Panc1 (cell line): ENCODE data around the gene ENOX1. TPM values are rescaled to one million over a fixed set of nuclear protein-coding genes. Genes with fewer than 3 reads are reported as not detected.

Source experiments
- ATAC-seq: fragments of 200-7000 bp; cut with Tn5 transposase; 2 replicates; pipeline ENCODE4 v1.9.1; 2020; ENCODE audit warnings: mild to moderate bottlenecking, moderate library complexity
- BruUV-seq: library from RNA; stranded (reverse); fragments of 400-500 nt; replicated peaks from 2 replicates; lab custom pipeline; 2021; lab: Mats Ljungman, UMichigan
- CTCF ChIA-PET: fragments of 300-600 bp; sonication (Branson Sonifier 250); formaldehyde crosslinking; loops from one replicate; lab custom pipeline; 2022; ENCODE audit warnings: antibody characterized with exemption; lab: Charles Lee
- POLR2A ChIA-PET: fragments of 300-600 bp; sonication (Branson Sonifier 250); formaldehyde crosslinking; loops from one replicate; lab custom pipeline; 2022; ENCODE audit warnings: antibody characterized with exemption; lab: Charles Lee
- DNase-seq: peaks from one replicate; pipeline ENCODE4 v3.0.0-alpha.2; 2010; ENCODE audit warnings: low read depth, low spot score
- H3K27ac ChIP-seq: 2 replicates; pipeline ENCODE4 v1.5.1; 2011; ENCODE audit warnings: mild to moderate bottlenecking, low read length, inconsistent platforms
- H3K27me3 ChIP-seq: fragments of 200-500 bp; sonication (Bioruptor generic); 2 replicates; pipeline ENCODE4 v1.6.0; 2014; ENCODE audit warnings: low read length, inconsistent platforms; ENCODE audit not compliant: control insufficient read depth, insufficient read depth
- H3K36me3 ChIP-seq: fragments of 200-500 bp; sonication (Bioruptor generic); 2 replicates; pipeline ENCODE4 v1.5.1; 2014; ENCODE audit warnings: inconsistent platforms, mild to moderate bottlenecking, low read length, moderate library complexity; ENCODE audit not compliant: control insufficient read depth, insufficient read depth
- H3K4me1 ChIP-seq: 2 replicates; pipeline ENCODE4 v1.5.1; 2011; ENCODE audit warnings: inconsistent platforms, mild to moderate bottlenecking, low read length, moderate library complexity; ENCODE audit not compliant: control insufficient read depth, insufficient read depth
- H3K4me3 ChIP-seq, 2 experiments: 2 replicates each; pipeline ENCODE4 v1.5.1; 2011 to 2012; ENCODE audit warnings: low read depth in 2 of 2, low read length in 2 of 2, mild to moderate bottlenecking in 2 of 2, inconsistent platforms in 1 of 2, moderate library complexity in 1 of 2
- H3K9me3 ChIP-seq: fragments of 200-500 bp; sonication (Bioruptor generic); 2 replicates; pipeline ENCODE4 v1.5.1; 2014; ENCODE audit warnings: low read depth, mild to moderate bottlenecking, inconsistent platforms, low read length, moderate library complexity; ENCODE audit not compliant: control insufficient read depth, insufficient read depth
- POLR2AphosphoS5 ChIP-seq: IDR thresholded peaks from 2 replicates; pipeline ENCODE4 v1.6.1; 2012; ENCODE audit warnings: mild to moderate bottlenecking, low read depth, low read length, moderate library complexity
- SIN3A ChIP-seq: IDR thresholded peaks from 2 replicates; pipeline ENCODE4 v1.6.1; 2012; ENCODE audit warnings: low read depth, mild to moderate bottlenecking, low read length, moderate library complexity, borderline replicate concordance; ENCODE audit not compliant: insufficient read depth
- TCF7L2 ChIP-seq: IDR thresholded peaks from 2 replicates; pipeline ENCODE4 v1.6.1; 2011; ENCODE audit warnings: mild to moderate bottlenecking, low read depth, low read length, inconsistent platforms
- in situ Hi-C: cut with HindIII; loops from 2 replicates; pipeline ENCODE4 v1.10.0; 2016; ENCODE audit warnings: low sequenced_read_pairs, low pct_unique_long_range_greater_than_20kb
- intact Hi-C: fragments of 100-400 bp; cut with micrococcal nuclease; formaldehyde crosslinking; loops from one replicate; pipeline ENCODE4 v1.10.0; 2022; ENCODE audit not compliant: unreplicated experiment
- total RNA-seq: library from RNA; stranded (reverse); gene quantifications from one replicate; pipeline ENCODE4 v1.2.1, GENCODE V29; 2021; ENCODE audit not compliant: unreplicated experiment
- TF ChIP-seq, protein P1 (sequence below), 2 experiments: IDR thresholded peaks; 2 replicates each; pipeline ENCODE4 v1.6.1; 2011 to 2012; ENCODE audit warnings: low read depth in 2 of 2, control low read depth in 1 of 2, low read length in 1 of 2, mild to moderate bottlenecking in 1 of 2, moderate library complexity in 1 of 2; ENCODE audit not compliant: insufficient read depth in 1 of 2
- TF ChIP-seq, protein P2 (sequence below): fragments of 450-650 bp; IDR thresholded peaks from 2 replicates; pipeline ENCODE4 v1.5.1; 2017; ENCODE audit warnings: mild to moderate bottlenecking

The ENOX1 gene
- total RNA-seq, 1 experiment from 2014 or later = 0.23 TPM

DNA sequence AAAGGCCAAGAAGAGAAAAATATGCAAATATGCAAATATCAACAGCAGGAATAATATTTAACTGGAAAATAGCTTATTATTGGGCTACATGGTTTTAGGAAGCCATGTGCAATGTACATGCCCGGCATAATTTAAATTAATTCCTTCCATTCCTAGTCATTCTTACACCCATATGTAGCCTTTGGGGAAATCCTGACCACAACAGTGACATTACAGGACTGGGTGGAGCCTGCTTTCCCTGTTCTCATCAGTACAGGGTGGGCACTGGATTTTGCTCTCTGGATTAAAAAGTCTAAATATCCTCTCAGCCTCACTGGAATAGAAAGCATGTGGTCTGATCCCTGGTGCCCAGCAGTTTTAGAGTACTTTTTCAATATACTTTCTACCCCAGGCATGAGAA is 565.2 kb downstream of the ENOX1 start:
- H3K9me3 ChIP-seq = no peaks in the 10 kb centered on the region
- no peak overlapping the region for H3K27ac ChIP-seq
- no peak overlapping the region for H3K4me3 ChIP-seq
- no peak for TF ChIP-seq SIN3A
- TF ChIP-seq, protein P1, sequence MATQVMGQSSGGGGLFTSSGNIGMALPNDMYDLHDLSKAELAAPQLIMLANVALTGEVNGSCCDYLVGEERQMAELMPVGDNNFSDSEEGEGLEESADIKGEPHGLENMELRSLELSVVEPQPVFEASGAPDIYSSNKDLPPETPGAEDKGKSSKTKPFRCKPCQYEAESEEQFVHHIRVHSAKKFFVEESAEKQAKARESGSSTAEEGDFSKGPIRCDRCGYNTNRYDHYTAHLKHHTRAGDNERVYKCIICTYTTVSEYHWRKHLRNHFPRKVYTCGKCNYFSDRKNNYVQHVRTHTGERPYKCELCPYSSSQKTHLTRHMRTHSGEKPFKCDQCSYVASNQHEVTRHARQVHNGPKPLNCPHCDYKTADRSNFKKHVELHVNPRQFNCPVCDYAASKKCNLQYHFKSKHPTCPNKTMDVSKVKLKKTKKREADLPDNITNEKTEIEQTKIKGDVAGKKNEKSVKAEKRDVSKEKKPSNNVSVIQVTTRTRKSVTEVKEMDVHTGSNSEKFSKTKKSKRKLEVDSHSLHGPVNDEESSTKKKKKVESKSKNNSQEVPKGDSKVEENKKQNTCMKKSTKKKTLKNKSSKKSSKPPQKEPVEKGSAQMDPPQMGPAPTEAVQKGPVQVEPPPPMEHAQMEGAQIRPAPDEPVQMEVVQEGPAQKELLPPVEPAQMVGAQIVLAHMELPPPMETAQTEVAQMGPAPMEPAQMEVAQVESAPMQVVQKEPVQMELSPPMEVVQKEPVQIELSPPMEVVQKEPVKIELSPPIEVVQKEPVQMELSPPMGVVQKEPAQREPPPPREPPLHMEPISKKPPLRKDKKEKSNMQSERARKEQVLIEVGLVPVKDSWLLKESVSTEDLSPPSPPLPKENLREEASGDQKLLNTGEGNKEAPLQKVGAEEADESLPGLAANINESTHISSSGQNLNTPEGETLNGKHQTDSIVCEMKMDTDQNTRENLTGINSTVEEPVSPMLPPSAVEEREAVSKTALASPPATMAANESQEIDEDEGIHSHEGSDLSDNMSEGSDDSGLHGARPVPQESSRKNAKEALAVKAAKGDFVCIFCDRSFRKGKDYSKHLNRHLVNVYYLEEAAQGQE (IDR thresholded peaks at IDR 0.05; ENCODE audit: insufficient read depth in 1 of 2, low read depth in 2 of 2, low read length in 1 of 2) = no peak
- no peak for TF ChIP-seq TCF7L2
- TF ChIP-seq, protein P2, sequence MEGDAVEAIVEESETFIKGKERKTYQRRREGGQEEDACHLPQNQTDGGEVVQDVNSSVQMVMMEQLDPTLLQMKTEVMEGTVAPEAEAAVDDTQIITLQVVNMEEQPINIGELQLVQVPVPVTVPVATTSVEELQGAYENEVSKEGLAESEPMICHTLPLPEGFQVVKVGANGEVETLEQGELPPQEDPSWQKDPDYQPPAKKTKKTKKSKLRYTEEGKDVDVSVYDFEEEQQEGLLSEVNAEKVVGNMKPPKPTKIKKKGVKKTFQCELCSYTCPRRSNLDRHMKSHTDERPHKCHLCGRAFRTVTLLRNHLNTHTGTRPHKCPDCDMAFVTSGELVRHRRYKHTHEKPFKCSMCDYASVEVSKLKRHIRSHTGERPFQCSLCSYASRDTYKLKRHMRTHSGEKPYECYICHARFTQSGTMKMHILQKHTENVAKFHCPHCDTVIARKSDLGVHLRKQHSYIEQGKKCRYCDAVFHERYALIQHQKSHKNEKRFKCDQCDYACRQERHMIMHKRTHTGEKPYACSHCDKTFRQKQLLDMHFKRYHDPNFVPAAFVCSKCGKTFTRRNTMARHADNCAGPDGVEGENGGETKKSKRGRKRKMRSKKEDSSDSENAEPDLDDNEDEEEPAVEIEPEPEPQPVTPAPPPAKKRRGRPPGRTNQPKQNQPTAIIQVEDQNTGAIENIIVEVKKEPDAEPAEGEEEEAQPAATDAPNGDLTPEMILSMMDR = no peak
- no peak for TF ChIP-seq POLR2AphosphoS5
- DNase-seq = no peak
- H3K4me1 ChIP-seq = no peaks in the 10 kb centered on the region
- intact Hi-C loops (no loop called here), in situ Hi-C loops (no loop called here)
- no TSS peak for BruUV-seq
- POLR2A ChIA-PET = no interaction called here
- CTCF ChIA-PET = no interaction called here
- no peaks in the 10 kb centered on the region for H3K36me3 ChIP-seq
- H3K27me3 ChIP-seq = no peaks in the 10 kb centered on the region
- ATAC-seq = no peak

DNA sequence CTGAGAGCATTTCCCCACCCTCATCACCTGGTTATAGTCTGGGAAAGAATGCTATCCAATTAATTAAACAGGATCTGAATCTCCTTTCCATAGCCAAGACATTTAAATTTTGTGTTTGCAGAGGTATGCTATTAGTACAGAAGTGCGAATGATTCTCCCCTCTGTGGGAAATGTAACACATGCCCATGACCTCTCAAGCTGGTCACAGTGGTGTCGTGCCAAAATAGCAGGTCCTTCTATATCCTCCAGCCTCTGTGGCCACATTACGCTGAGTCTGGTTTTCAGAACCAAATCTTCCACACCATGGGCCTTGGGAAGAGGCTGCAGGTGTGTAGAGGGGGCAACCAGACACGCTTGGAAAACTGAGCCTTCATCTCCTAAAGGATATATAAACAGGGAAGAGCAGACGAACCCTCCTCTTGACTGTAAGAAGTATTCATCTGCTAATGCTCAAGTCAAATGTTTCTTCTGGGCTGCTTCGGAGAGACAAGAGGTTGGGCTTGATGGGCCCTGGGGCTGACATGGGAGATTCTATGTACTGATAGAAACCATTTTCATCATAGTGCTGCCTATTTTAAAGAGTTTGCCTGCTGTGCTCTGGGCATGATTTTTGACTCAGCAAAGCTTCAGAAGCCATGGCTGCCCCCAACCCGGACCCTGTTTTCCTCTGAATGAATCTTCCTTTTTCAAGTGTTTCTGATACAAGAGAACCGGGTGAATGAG is 565.7 kb downstream of the ENOX1 start:
- intact Hi-C loops = no loop called here
- ChIA-PET CTCF (no interaction called here), POLR2A (no interaction called here)
- no TSS peak for BruUV-seq
- H3K27me3 ChIP-seq = no peaks in the 10 kb centered on the region
- H3K4me3 ChIP-seq = no peak overlapping the region
- no peak overlapping the region for H3K27ac ChIP-seq
- H3K4me1 ChIP-seq = no peaks in the 10 kb centered on the region
- no peaks in the 10 kb centered on the region for H3K9me3 ChIP-seq
- in situ Hi-C loops = no loop called here
- ATAC-seq (no peak), DNase-seq (no peak)
- TF ChIP-seq, protein P1 (IDR thresholded peaks at IDR 0.05; ENCODE audit: insufficient read depth in 1 of 2, low read depth in 2 of 2, low read length in 1 of 2) = no peak
- TF ChIP-seq TCF7L2 (no peak), POLR2AphosphoS5 (no peak), SIN3A (no peak)
- TF ChIP-seq, protein P2 = no peak
- no peaks in the 10 kb centered on the region for H3K36me3 ChIP-seq
